ENCODE results near the gene CFAP46. TPM values are rescaled to one million over a fixed set of nuclear protein-coding genes. Genes with fewer than 3 reads are reported as not detected.
A peak's percentile ranks its signal among the peaks of the same experiment; 100 is the strongest.

Gene CFAP46
- polyA plus RNA-seq, 1 of the 3 experiments (the other 2 are of a cell fraction): 3.9 TPM

DNA sequence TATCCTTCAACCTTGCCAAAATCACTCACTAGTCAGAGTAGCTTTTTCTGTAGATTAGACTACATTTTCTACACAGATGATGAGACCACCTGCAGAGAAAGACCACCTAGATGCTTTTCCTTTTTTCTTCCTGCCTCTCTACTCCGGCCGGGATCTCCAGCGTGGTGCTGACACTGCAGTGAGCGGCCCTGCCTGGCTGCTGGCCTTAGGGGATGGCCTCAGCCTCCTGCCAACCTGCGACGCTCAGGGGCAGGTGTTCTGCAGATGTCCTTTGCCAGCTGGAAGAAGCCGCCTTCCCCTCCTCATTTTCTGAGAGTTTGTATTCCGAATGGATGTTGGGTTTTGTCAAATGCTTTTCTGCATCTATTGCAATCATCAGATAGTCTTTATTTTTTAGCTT is 113.0 kb downstream of the CFAP46 start:
- Histone ChIP-seq H3K4me1 (ENCODE audit: control insufficient read depth in 1 of 2, insufficient read depth in 2 of 2, low read depth in 1 of 2, low read length in 1 of 2) (no peaks in the 10 kb centered on the region; a peak in 1 of 4 replicates), H3K79me2 (ENCODE audit: insufficient read depth) (no peaks in the 10 kb centered on the region), H3K9me2 (no peaks in the 10 kb centered on the region), H3K36me3 (replicated peaks in 1 of 2; ENCODE audit: control insufficient read depth in 1 of 2, insufficient read depth in 2 of 2, low read length in 1 of 2) (no peaks in the 10 kb centered on the region), H3F3A (replicated peaks; ENCODE audit: insufficient read depth) (peaks cover 4% of the 10 kb centered on the region), H3K9me3 (no peaks in the 10 kb centered on the region), H3K4me2 (no peak overlapping the region), H2AFZ (ENCODE audit: low read depth) (no peak overlapping the region), H3K27ac (ENCODE audit: low read depth in 2 of 2, low read length in 1 of 2) (no peak overlapping the region), H3K4me3 (ENCODE audit: low read depth in 2 of 2, low read length in 1 of 2) (no peak overlapping the region), H3K9ac (no peak overlapping the region), H4K20me1 (ENCODE audit: insufficient read depth) (no peaks in the 10 kb centered on the region), H3K27me3 (ENCODE audit: insufficient read depth) (no peaks in the 10 kb centered on the region; the same call in 1 of the 2 replicates)
- POLR2A ChIA-PET: no interaction called here
- 10% methylated on average over 8 of the region's 8 CpGs for WGBS (ENCODE audit: low lambda C conversion rate)
- CTCF ChIA-PET: interaction anchor here (0.7 to 1.3 kb wide), 5 partner anchors 9 to 371 kb away, joined by 3 to 7 read pairs (median 3); no protein-coding TSS in a partner anchor
- DNase-seq: peak; percentile 47
- TF ChIP-seq FOXJ3 (CRISPR knock-in tag; IDR thresholded peaks at IDR 0.05): no peak
- no peak for TF ChIP-seq GATA2 (CRISPR knock-in tag; IDR thresholded peaks at IDR 0.05)
- TF ChIP-seq, protein P1, sequence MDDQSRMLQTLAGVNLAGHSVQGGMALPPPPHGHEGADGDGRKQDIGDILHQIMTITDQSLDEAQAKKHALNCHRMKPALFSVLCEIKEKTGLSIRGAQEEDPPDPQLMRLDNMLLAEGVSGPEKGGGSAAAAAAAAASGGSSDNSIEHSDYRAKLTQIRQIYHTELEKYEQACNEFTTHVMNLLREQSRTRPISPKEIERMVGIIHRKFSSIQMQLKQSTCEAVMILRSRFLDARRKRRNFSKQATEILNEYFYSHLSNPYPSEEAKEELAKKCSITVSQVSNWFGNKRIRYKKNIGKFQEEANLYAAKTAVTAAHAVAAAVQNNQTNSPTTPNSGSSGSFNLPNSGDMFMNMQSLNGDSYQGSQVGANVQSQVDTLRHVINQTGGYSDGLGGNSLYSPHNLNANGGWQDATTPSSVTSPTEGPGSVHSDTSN (IDR thresholded peaks at IDR 0.05): no peak
- no peak for TF ChIP-seq TAF1 (IDR thresholded peaks at IDR 0.05; ENCODE audit: borderline replicate concordance, low read depth, low read length)
- TF ChIP-seq NFIC (IDR thresholded peaks at IDR 0.05; ENCODE audit: borderline replicate concordance): no peak
- TF ChIP-seq RFX5 (IDR thresholded peaks at IDR 0.05; ENCODE audit: low read length): no peak
- no peak for TF ChIP-seq EP300 (IDR thresholded peaks at IDR 0.05; ENCODE audit: borderline replicate concordance in 1 of 2, low read depth in 1 of 2, low read length in 1 of 2)
- TF ChIP-seq, protein P2, sequence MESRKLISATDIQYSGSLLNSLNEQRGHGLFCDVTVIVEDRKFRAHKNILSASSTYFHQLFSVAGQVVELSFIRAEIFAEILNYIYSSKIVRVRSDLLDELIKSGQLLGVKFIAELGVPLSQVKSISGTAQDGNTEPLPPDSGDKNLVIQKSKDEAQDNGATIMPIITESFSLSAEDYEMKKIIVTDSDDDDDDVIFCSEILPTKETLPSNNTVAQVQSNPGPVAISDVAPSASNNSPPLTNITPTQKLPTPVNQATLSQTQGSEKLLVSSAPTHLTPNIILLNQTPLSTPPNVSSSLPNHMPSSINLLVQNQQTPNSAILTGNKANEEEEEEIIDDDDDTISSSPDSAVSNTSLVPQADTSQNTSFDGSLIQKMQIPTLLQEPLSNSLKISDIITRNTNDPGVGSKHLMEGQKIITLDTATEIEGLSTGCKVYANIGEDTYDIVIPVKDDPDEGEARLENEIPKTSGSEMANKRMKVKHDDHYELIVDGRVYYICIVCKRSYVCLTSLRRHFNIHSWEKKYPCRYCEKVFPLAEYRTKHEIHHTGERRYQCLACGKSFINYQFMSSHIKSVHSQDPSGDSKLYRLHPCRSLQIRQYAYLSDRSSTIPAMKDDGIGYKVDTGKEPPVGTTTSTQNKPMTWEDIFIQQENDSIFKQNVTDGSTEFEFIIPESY (IDR thresholded peaks at IDR 0.05; ENCODE audit: borderline replicate concordance, low read depth): no peak
- no peak for TF ChIP-seq MEF2A (IDR thresholded peaks at IDR 0.05; ENCODE audit: borderline replicate concordance, low read depth)
- TF ChIP-seq, protein P3, sequence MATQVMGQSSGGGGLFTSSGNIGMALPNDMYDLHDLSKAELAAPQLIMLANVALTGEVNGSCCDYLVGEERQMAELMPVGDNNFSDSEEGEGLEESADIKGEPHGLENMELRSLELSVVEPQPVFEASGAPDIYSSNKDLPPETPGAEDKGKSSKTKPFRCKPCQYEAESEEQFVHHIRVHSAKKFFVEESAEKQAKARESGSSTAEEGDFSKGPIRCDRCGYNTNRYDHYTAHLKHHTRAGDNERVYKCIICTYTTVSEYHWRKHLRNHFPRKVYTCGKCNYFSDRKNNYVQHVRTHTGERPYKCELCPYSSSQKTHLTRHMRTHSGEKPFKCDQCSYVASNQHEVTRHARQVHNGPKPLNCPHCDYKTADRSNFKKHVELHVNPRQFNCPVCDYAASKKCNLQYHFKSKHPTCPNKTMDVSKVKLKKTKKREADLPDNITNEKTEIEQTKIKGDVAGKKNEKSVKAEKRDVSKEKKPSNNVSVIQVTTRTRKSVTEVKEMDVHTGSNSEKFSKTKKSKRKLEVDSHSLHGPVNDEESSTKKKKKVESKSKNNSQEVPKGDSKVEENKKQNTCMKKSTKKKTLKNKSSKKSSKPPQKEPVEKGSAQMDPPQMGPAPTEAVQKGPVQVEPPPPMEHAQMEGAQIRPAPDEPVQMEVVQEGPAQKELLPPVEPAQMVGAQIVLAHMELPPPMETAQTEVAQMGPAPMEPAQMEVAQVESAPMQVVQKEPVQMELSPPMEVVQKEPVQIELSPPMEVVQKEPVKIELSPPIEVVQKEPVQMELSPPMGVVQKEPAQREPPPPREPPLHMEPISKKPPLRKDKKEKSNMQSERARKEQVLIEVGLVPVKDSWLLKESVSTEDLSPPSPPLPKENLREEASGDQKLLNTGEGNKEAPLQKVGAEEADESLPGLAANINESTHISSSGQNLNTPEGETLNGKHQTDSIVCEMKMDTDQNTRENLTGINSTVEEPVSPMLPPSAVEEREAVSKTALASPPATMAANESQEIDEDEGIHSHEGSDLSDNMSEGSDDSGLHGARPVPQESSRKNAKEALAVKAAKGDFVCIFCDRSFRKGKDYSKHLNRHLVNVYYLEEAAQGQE (IDR thresholded peaks at IDR 0.05; ENCODE audit: low read depth, low read length): no peak
- no peak for TF ChIP-seq YY1 (IDR thresholded peaks at IDR 0.05; ENCODE audit: low read depth)
- TF ChIP-seq GABPA (IDR thresholded peaks at IDR 0.05; ENCODE audit: low read depth): no peak
- TF ChIP-seq TEAD4 (IDR thresholded peaks at IDR 0.05; ENCODE audit: borderline replicate concordance, insufficient read depth): no peak
- TF ChIP-seq TCF12 (IDR thresholded peaks at IDR 0.05): no peak
- TF ChIP-seq RXRA (IDR thresholded peaks at IDR 0.05; ENCODE audit: borderline replicate concordance, low read depth): no peak
- TF ChIP-seq FOXM1 (IDR thresholded peaks at IDR 0.05; ENCODE audit: low read depth): no peak
- no peak for TF ChIP-seq EZH2phosphoT487 (IDR thresholded peaks at IDR 0.05; ENCODE audit: borderline replicate concordance, low read depth)
